HG03342 (cell line): ENCODE measurements around the gene ARV1.
A peak's percentile ranks its signal among the peaks of the same experiment; 100 is the strongest.

Source experiments
- ATAC-seq: cut with Tn5 transposase; IDR thresholded peaks from one replicate; pipeline ENCODE4 v1.9.1; 2021; ENCODE audit warnings: mild to moderate bottlenecking, moderate library complexity; ENCODE audit not compliant: unreplicated experiment

The ARV1 gene

DNA sequence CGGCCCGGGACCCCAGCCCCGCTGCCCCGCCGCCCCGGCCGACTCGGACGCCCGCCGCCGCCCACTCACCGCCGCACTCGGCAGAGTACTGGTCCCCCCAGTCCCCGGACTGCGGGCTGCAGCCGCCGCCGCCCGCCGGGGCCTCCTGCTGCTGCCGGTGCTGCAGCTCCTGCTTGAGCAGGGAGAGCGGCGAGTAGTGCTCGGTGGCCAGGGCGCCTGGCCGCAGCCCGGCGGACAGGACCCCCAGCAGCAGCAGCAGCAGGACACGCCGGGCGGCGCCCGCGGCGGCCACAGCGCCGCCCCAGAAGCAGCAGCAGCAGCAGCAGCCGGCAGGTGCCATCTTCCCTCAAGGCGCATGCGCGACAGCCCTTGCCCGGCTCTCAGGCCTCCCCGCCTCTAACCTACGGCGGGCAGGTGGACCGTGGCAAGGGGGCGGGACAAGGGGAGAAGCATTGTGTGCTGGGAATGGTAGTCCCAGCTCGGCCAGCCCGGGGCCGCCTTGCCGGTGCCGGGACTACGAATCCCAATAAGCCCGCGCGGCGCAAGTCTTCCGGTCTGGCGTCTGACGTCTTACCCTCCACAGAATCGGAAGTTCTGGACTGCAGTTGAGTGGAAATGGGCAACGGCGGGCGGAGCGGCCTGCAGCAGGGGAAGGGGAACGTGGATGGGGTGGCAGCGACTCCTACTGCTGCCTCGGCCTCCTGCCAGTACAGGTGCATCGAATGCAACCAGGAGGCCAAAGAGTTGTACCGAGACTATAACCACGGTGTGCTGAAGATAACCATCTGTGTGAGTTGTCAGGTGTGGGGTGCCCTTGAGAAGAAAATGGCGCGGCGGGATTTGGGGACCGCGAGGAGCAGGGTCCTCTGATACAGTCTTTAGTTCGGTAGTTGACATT lies at the start of gene ARV1, which contains the start of gene TTC13:
Gene ARV1 (plus strand): TSS at position 604 of the 898 bp plus-strand sequence. CDS start 12 bp downstream, at position 616.
Gene TTC13 (minus strand): TSS at position 371 of the 898 bp plus-strand sequence. CDS start 31 bp downstream, at position 340.
- peak; percentile 95 for ATAC-seq

DNA sequence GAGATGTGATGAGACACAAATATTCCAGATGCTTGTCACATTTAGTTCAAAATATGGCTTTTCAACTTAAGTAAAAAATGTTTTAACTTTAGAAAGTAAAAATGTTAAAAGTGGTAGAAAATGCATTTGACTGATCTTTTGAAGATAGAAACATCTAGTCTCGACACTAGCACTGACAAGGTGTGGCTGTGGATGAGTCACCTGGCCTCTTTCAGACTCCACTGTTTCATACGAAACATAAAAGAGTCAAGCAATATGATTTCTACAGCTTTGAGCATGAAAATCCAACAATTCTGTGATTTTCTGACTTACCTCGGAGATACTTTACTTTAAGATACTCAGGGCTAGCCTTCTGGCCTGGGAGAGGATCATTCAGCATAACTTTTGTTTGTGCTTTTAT lies 47.9 kb upstream of the ARV1 start:
- ATAC-seq = no peak

- ATAC-seq = no peak
These were observed 43.0 kb upstream of the ARV1 start for GRCh38 chr1:230935852-230936251.

DNA sequence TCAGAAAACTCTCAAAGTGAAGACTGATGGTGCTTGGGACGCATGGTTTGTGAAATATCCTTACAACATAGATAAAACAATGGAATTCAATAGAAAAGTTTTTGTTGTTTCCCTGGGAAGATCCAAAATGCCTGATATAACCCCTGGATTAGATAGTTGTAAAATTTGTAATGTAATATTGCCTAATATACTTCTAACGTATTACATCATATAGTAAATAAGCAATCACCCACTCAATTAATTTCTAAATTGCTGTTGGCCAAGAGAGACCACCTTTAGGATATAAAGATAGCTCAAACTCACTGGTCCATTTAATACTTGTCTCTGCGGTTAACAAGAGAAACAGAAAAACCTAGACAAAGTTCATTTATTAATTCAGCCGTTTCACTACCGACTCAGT lies 42.4 kb upstream of the ARV1 start:
- ATAC-seq = no peak

GRCh38 chr1:230937371-230937770 lies 41.5 kb upstream of the ARV1 start:
- ATAC-seq = no peak

DNA sequence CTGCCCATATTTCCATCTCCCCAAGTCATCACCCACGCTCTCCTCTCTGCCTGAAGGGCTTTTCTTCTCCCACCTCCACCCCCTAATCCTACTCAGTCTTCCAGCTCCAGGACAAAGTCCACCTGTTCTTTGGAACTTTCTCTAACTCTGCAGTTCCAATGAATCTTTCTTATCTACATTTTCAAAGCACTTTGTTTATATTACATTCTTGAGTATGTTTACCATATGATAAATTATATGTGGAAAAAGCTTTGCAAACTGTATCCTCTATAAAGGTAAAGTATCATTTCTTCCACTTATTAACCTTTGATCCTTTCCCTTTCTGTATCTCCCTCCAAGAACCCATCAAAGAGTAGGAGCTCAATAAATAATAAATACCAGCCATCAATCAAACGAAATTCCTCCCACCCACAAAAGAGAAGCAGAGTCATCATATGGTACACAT lies 39.9 kb upstream of the ARV1 start:
- no peak for ATAC-seq

DNA sequence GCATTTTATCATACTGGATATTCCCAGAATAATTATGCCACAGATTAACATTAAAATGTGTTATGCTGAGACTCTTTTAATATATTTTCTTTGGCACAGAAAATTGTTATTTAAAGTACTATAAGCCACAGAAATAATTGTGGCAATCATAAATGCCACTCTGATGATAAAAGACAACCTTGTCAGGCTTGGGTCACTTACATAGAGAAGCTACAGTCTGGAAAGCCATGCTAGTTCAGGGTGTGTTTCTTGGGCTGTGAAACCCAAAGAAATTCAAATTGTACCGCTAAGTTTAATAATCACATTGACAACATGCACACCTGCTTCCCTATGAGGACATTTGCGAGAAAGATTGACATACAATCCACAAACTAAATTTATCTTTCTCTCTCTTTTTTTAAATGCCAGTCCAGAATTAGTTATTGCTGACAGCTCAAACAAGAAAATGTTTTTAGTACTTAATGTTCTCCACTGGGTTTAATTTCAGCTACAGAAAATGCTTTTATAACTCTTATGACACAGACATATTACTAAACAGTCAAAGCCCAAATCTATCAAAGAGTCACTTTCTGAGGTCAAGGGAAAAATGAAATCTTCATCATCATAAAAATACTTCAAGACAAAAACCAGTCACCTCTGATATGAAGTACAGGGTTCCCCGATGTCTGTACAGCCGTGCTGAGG lies 38.9 kb upstream of the ARV1 start:
- no peak for ATAC-seq

GRCh38 chr1:230940848-230941247 lies 38.0 kb upstream of the ARV1 start:
- ATAC-seq = no peak

DNA sequence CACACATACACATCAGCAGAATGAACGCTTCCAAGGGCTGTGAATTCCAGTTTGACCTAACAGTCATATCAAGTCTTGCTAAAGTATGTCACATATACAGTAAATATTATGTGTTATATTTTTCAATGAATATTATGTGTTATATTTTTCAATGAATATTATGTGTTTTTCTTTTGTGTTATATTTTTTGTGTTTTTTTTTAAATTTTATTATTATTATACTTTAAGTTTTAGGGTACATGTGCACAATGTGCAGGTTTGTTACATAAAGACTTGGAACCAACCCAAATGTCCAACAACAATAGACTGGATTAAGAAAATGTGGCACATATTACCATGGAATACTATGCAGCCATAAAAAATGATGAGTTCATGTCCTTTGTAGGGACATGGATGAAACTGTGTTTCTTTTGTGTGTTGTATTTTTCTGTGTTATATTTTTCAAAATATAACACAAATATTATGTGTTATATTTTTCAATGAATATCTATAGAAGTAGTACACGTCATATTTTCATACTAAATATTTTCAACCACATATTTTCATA lies 35.8 kb upstream of the ARV1 start:
- ATAC-seq = no peak

- no peak for ATAC-seq
These were observed 30.6 kb upstream of the ARV1 start for GRCh38 chr1:230948301-230948700.

DNA sequence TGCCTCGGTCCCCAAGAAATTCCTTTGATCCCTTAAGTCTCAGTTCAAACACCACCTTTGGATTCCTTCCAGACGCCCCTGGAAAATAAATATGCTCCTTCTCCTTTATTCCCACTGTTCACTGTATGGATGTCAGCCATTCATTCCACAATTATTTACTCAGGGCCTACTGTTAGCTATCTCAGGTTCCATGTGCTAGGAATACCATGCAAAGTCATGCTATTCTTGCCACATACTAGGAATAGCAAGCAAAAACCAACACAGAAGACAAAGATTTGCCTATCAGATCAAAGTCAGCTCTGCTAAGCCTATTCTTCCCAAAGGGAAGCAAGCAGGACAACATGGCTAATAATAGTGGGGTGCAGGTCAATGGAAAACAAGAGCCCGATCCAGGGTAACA lies 30.0 kb upstream of the ARV1 start:
- no peak for ATAC-seq

DNA sequence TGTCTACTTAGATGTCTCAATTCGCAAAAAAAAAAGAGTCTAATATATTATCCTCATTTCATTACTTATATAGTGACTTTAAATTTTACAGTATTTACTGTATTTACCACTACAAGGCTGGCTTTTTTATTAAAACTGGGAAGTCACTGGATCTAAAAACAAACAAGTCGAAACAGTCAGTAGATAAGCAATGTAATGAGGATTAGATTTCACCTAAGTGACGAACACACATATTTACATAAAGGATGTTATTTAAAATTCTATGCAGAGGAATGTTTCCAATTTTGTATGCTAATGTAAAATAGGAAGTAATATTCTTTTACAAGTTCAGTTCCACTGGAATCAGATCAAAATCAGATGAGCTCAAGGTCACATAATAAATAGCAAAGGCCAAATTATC lies 28.5 kb upstream of the ARV1 start:
- no peak for ATAC-seq

- ATAC-seq = peak; percentile 70
These were observed 21.3 kb upstream of the ARV1 start for GRCh38 chr1:230957580-230957989.

GRCh38 chr1:230958370-230958769 lies 20.5 kb upstream of the ARV1 start:
- no peak for ATAC-seq

DNA sequence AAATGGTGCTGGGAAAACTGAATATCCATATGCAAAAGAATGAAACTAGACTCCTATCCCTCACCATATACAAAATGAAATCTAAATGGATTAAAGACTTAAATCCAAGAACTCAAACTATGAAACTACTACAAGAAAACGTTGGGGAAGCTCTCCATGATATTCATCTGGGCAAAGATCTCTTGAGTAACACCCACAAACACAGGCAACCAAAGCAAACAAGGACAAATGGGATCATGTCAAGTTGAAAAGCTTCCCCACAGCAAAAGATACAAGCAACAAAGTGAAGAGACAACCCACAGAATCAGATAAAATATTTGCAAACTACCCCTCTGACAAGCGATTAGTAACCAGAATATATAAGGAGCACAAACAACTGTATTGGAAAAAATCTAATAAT lies 14.0 kb upstream of the ARV1 start:
- no peak for ATAC-seq

DNA sequence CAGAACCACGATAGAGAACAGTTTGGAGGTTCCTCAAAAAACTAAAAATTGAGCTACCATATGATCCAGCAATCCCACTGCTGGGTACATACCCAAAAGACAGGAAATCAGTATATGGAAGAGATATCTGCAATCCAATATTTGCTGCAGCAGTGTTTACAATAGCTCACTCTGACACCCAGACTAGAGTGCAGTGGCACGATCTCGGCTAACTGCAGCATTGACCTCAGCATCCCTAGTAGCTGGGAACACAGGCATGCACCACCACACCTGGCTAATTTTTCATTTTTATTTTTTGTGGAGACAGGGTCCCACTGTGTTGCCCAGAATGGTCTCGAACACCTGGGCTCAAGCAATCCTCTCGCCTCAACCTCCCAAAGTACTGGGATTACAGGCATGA lies 13.4 kb upstream of the ARV1 start:
- ATAC-seq = no peak

DNA sequence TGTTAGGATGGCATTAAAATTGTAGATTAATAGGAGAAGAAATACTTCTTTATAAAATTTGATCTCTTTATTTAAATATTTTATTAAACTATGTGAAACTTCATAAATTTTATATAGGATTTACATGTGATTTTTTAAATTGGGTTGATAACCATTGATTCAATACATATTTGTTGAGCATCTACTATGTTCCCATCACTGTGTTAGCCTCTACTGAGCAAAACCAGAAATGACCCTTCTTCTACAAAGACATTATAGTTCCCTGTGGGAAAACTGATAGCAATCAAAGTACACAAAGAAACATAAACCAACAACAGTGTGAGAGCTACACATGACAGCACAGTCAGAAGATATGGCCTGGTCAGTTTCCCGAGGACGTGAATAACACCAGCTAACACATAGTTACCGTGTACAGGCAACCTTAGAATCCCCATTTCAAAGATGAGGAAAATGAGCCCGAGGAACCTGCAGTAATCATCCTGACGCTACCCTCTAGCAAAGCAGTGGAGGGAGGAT lies 12.5 kb upstream of the ARV1 start:
- no peak for ATAC-seq

GRCh38 chr1:230970432-230970831 lies 8.5 kb upstream of the ARV1 start:
- ATAC-seq = no peak

DNA sequence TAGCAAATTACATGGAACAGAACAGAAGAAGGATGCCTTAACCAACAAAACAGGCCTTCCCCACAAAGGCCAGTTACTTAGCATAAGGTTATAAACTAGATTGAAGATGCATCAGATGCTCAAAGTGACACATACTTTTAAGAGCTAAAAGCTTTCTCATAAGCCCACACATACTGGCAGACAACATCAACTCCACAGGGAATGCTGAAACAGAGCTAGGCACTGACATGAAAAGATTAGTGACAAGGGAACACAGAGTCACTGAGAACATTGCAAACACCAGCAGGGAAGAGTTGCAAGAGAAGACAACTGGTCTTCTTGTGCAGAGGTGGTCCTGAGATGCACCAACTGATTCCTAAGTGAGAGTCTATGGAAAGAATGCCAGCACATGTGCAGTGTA lies 7.1 kb upstream of the ARV1 start:
- ATAC-seq = no peak

- peak; percentile 89 for ATAC-seq
These were observed 6.0 kb upstream of the ARV1 start for GRCh38 chr1:230972855-230973271.

GRCh38 chr1:230975636-230976035 lies 3.3 kb upstream of the ARV1 start:
- ATAC-seq = no peak
